ENCODE measurements around the gene GLB1L3. TPM values are rescaled to one million over a fixed set of nuclear protein-coding genes. Genes with fewer than 3 reads are reported as not detected.

The GLB1L3 gene
- total RNA-seq, 2 donors from 2014 or later: 1.3 TPM; not detected in 1

- TF ChIP-seq POLR2A (IDR thresholded peaks at IDR 0.05): no peak
- no peak for TF ChIP-seq CTCF (IDR thresholded peaks at IDR 0.05)
Measured at GRCh38 chr11:134349109-134349801, 73.1 kb downstream of the GLB1L3 start.

GRCh38 chr11:134349802-134350355 lies 73.7 kb downstream of the GLB1L3 start:
- 88 to 91% methylated on average over 7 to 10 of the region's 10 CpGs for WGBS, 2 donors
- no peak for TF ChIP-seq CTCF (IDR thresholded peaks at IDR 0.05)
- no peak for TF ChIP-seq POLR2A (IDR thresholded peaks at IDR 0.05)
- DNase-seq: no peak

More at GRCh38 chr11:134349109-134349801, 73.1 kb downstream of the GLB1L3 start:
- Histone ChIP-seq H3K36me3 (replicated peaks in 1 of 2; ENCODE audit: insufficient read depth in 1 of 2, low read depth in 2 of 2) (no peaks in the 10 kb centered on the region), H3K4me3 (no peak overlapping the region), H3K27me3 (no peaks in the 10 kb centered on the region), H3K4me1 (no peaks in the 10 kb centered on the region), H3K27ac (no peak overlapping the region), H3K9me3 (no peaks in the 10 kb centered on the region)
- ATAC-seq (no peak), DNase-seq (no peak)
- intact Hi-C loops (cut with DNase I): no loop called here
- 61 to 68% methylated on average over 6 of the region's 6 CpGs for WGBS, 2 donors

GRCh38 chr11:134350381-134350780 lies 74.2 kb downstream of the GLB1L3 start:
- TF ChIP-seq POLR2A (IDR thresholded peaks at IDR 0.05) (no peak), CTCF (IDR thresholded peaks at IDR 0.05) (no peak)
- H3K27ac ChIP-seq: no peak overlapping the region
- no peak overlapping the region for H3K4me3 ChIP-seq
- DNase-seq (no peak), ATAC-seq (no peak)
- no peaks in the 10 kb centered on the region for H3K9me3 ChIP-seq
- 88 to 92% methylated on average over 9 of the region's 9 CpGs for WGBS, 2 donors
- H3K36me3 ChIP-seq (replicated peaks in 1 of 2; ENCODE audit: insufficient read depth in 1 of 2, low read depth in 2 of 2): no peaks in the 10 kb centered on the region
- no peaks in the 10 kb centered on the region for H3K4me1 ChIP-seq
- intact Hi-C loops (cut with DNase I): no loop called here
- no peaks in the 10 kb centered on the region for H3K27me3 ChIP-seq

More at GRCh38 chr11:134349802-134350355, 73.7 kb downstream of the GLB1L3 start:
- Histone ChIP-seq H3K4me1 (no peaks in the 10 kb centered on the region), H3K27me3 (no peaks in the 10 kb centered on the region), H3K36me3 (replicated peaks in 1 of 2; ENCODE audit: insufficient read depth in 1 of 2, low read depth in 2 of 2) (no peaks in the 10 kb centered on the region), H3K27ac (no peak overlapping the region), H3K4me3 (no peak overlapping the region), H3K9me3 (no peaks in the 10 kb centered on the region)
- no peak for ATAC-seq
- intact Hi-C loops (cut with DNase I): no loop called here

GRCh38 chr11:134352111-134352510 lies 75.9 kb downstream of the GLB1L3 start:
- TF ChIP-seq CTCF (IDR thresholded peaks at IDR 0.05) (no peak), POLR2A (IDR thresholded peaks at IDR 0.05) (no peak)
- ATAC-seq (no peak), DNase-seq (no peak)
- no peak overlapping the region for H3K4me3 ChIP-seq
- no peaks in the 10 kb centered on the region for H3K27me3 ChIP-seq
- intact Hi-C loops (cut with DNase I): no loop called here
- H3K4me1 ChIP-seq: no peaks in the 10 kb centered on the region
- no peaks in the 10 kb centered on the region for H3K36me3 ChIP-seq (replicated peaks in 1 of 2; ENCODE audit: insufficient read depth in 1 of 2, low read depth in 2 of 2)
- no peaks in the 10 kb centered on the region for H3K9me3 ChIP-seq
- no peak overlapping the region for H3K27ac ChIP-seq
- 69 to 79% methylated on average over 2 of the region's 2 CpGs for WGBS, 2 donors

- ATAC-seq (no peak), DNase-seq (no peak)
Measured at GRCh38 chr11:134355136-134355535, 79.0 kb downstream of the GLB1L3 start.

More at GRCh38 chr11:134355136-134355535, 79.0 kb downstream of the GLB1L3 start:
- H3K36me3 ChIP-seq (replicated peaks in 1 of 2; ENCODE audit: insufficient read depth in 1 of 2, low read depth in 2 of 2): no peaks in the 10 kb centered on the region
- no peaks in the 10 kb centered on the region for H3K9me3 ChIP-seq
- no peaks in the 10 kb centered on the region for H3K27me3 ChIP-seq
- intact Hi-C loops (cut with DNase I): no loop called here
- H3K4me1 ChIP-seq: peaks cover 2% of the 10 kb centered on the region
- H3K4me3 ChIP-seq: no peak overlapping the region
- H3K27ac ChIP-seq: no peak overlapping the region
- TF ChIP-seq POLR2A (IDR thresholded peaks at IDR 0.05) (no peak), CTCF (IDR thresholded peaks at IDR 0.05) (no peak)
- WGBS, 2 donors: 76 to 84% methylated on average over 2 of the region's 2 CpGs
